Stimulated activated CD4-positive, alpha-beta T cell treated with anti-CD3 and anti-CD28 coated beads, Interleukin-1b, Interleukin-23, amount 100 ng/mL, for 4 hours (primary cell): ENCODE results near the gene C11orf58.

ENCODE experiments used
- DNase-seq, 2 donors: peaks; one replicate each; pipeline ENCODE4 v3.0.0-alpha.2; 2020; ENCODE audit warnings: low read depth in 2 of 2

Gene C11orf58

DNA sequence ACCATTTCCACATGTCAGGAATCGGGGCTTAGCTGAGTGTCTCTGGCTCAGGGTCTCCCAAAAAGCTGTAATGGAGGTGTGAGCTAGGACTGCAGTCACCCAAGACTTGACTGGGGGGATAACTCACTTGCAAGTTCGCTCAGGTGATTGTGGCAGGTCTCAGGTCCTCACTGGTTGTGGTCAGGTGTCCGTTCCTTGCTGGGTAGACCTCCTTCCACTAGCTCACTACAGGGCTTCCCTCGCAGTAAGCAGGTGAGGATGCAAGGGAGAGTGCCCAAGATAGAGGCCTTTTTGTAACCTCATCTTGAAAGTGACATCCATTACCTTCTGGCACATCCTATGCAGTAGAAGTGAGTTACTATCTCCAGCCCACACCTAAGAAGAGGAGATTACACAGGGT is 29.5 kb downstream of the C11orf58 start:
- DNase-seq = no peak

DNA sequence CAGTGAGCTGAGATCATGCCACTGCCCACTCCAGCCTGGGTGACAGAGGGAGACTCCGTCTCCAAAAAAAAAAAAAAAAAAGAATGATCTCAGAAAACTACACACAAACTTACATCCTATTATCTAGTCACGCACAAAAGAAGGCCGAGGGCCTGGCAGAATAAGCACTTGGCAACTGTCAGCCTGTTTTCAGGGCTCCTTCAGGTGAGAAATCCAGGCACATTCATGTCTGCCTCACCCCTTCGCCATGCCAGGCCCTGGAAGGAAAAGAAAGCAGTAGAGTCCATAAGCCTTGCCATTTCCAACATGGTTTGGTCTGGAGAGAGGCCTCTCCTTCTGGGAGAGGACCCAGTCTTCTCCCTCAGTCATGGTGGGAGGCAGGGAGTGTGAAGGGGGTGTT is 30.9 kb downstream of the C11orf58 start:
- DNase-seq = no peak

DNA sequence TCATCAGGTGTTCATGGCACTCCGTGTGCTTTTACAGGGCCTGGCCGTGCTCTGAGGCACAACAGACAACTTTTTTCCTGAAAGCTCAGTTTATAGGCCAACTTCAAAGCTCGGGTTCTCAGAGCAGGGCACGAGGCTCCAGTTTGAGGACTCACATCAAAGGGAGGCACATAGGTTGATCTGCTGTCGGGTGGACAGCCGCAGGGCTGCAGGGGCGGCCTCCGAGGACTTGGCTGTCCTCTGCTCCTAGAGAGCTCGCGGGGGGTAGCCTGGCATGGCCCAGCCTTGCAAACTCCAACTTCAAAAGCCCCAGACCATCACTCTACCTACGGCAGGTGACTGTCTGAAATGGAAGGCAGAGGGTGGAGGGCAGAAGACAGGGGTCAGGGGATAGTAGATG is 31.6 kb downstream of the C11orf58 start:
- DNase-seq = no peak

DNA sequence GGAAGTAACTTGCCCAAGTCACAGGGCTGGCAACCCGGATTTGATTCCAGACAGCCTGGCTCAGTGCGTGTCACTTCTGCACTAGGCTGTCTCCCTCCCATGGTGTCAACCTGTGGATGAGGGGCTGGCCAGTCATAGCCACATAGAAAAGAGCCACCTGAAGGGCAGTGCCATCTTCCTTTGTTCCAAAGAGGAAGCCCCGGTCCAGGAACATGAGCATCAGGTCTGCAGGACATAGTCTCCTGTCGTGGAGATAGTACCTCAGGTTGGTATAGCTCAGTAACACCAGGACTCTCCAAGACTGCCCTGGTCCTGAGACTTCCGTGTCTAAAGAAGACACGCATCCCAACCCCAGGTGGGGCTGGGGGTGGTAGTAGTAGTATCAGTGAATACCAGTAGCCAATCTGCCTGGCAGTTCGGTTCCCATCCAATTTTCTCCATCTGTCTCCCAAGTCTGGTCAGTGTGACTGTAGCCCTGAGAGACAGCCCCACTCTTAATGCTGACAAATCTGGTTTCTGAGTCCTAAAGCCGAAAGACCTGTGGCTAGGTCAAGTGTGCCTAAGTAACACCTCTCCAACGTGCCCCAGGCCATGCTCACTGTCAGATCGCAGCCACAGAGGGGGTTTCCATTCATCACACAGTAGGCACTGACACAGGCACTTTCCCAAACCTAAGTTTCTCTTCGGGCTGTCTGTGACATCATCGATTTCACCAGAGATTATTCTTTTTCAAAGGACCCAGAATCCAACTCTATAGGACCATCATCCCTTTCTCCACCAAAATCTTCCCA is 33.1 kb downstream of the C11orf58 start:
- no peak for DNase-seq

DNA sequence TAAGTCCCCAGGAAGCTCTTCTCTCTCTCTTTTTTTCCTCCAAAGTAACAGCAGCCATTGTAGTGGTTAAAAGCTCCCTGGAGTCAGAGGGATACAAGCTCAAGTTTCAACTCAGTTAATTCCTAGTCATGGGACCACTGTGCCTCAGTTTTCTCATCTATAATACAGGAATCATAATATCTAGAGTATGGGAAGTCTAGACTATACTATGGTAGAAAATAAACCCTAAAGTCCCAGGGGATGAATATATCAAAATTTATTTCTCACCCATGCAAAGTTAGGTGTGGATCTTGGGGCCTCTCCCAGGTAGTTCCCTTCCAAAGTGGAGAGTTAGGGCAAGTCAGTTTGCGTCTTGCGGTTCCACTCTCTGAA is 33.7 kb downstream of the C11orf58 start:
- no peak for DNase-seq

DNA sequence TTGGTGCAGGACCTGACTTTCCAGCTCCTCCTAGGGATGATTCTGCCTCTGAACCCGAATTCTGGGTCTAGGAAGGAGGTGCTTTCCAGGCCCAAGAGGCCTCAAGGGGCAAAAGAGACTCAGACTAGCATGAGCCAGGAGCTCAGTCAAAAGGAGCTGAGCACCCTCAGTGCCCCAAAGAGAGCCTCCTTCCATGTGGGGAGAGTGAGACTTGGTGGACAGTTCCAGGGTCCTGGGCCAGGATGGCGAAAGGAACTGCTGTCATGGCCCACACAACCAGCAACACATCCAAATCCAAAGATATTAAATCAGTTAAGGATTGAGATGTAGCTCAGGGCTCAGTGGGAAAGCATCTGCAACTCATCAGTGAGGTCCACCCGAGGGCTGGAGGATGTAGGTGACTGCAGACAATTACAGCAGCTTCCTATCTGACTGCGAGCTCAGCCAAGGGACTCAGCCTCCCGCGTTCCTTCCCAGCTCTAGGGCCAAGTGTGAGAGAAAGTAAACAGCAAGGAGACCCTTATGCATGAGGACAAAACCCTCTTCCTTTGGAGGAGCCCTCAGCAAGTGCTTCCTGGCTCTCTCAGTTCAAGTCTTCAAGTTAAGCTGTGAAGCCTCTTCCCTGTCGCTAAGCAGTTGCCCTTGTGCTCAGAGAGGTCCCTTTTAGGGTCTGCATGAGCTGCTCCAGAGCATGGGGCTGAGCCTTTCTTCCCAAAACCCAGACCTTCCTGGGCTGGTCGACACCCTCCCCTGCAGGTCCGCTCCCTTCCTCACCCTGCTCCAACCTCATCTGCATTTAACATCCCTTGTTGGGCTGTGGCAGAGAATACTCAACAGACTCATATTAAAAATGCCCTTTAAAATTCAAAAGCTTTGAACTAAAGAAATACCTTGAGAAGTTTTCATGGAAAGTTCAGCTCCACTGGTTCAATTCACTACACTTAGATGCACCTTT is 35.8 kb downstream of the C11orf58 start:
- no peak for DNase-seq

DNA sequence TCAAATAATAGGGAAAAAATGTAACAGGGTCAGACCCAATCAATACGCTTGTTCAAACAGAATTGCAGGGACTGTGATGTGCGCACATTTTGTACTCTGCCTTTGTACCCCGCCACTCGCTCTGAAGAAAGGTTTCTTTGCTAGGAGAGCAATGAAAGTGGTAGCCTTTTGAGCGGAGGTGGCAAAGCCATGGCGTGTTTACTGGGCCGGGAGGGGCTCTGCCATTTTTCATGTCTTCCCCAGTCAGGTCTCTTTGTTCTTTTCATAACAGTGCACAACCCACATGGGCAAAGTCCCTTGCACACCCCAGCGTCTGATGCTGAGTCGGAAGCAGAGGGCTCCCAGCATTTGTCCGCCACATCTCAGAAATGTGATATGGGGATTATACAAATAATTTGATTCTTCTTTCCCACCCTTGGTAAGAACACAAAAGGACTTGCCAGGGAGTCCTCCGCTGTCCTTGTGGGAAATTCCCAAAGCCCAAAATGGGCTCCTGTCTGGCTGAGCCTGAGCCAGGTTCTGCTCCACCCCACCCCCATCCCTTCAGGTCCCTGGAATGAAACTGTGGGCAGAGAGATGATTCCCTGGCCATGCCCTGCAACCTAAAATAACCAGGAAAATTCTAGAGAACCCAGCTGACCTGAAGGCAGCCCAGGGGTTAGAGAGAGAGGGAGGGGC is 36.6 kb downstream of the C11orf58 start:
- DNase-seq = no peak

DNA sequence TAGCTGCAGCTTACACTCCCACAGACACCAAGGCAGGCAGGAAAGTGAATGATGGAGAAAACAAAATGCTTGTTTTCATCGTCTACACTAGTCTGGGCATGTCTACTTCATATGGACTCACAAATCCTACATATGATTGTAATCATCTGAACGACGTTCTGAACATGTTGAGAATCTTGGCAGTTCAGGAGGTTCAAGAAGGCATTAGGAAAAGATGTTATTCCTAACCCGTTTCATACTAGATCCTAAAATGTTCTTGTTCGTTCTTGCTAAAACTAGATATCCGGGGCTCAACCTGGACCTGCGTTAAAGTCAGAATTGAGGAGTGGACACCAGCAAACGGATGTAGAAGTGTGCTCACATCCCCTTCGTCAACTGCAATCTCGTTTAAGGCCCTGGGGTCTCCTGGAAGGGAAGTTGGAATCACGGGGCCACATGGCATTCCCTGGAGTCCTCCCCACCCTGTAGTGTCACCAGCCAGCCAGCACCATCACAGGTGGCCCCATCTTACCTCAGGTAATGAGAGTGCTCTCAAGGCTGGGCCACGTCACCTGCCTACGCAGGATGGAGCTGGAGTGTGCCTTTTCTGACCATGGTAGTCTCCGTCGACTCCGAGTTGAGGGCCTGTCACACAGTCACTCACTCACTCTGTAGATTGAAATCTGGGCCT is 37.3 kb downstream of the C11orf58 start:
- DNase-seq = no peak

DNA sequence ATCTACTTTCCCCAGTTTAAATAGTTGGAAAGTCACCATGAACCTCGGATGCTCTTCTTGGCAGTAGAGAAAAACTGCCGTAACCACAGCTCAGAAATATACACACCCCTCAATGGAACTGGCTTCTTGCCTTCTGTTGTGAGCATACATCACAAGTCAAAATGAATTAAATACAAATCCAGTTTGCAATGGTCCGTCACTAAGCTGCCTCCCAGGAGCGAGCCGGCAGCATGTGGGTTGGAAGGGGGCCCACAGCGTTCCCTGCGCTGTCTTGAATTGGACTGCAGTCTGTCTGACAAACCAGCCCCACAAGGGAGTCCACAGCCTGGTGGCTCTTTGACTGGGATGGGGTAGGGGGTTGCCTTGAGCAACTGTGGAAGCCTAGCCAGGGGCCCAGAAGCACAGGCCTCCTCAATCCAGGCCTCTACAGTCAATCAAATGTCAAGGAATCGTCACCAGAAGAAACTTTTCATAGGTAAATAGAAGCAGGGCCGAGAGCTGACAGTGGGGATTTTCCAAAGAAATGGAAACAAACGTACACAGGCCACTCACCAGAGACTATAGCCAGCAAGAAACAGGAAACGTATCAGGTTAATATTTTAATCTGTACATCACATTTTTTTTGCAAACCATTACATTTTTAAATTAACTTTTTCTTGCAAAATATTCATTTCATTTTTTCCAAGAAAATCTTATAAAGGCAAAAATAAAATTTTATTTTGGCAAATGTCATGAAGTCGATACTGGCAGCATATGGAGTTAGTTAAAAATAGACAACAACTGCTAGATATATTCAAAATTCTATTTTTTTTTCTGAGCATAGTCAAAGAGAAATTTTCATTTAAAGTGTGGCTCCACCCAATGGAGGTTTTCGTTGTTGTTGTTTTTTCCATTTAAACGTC is 38.5 kb downstream of the C11orf58 start:
- no peak for DNase-seq

DNA sequence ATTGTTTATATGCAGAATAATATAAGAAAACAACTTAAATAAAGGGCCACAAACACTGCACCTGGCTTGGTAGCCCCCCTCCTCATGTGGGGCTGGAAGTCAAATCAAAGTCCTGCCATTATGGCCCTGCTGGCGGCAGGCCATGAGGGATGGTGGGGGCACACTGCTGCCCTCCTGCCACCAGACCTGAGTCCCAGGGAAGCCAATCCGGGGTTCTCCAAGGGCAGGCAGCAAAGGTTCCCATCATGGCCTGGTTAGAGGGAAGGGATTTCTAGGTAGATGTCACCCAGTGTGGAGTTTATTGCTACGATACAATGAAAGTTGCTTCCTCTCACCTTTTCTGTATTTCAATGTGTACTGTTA is 39.1 kb downstream of the C11orf58 start:
- DNase-seq = no peak

DNA sequence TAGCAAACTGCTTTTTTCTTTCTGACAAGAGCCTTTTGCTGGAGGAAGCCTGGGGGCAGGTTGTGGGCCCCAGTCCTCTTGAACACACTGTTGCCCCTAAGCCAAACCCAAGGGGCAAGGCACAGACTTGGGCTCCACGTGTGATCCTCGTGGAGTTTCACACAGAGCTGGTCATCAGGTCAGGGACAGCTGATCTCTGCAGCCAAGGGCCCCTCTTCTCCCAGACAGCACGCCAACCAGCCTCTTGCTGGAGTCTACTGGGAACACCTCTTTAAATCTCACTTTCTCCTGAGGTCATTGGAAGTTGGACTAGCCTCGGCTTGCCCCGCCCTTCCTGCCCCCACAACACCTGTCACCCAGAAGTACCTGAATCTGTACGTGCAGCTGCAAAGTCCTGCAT is 39.8 kb downstream of the C11orf58 start:
- no peak for DNase-seq

DNA sequence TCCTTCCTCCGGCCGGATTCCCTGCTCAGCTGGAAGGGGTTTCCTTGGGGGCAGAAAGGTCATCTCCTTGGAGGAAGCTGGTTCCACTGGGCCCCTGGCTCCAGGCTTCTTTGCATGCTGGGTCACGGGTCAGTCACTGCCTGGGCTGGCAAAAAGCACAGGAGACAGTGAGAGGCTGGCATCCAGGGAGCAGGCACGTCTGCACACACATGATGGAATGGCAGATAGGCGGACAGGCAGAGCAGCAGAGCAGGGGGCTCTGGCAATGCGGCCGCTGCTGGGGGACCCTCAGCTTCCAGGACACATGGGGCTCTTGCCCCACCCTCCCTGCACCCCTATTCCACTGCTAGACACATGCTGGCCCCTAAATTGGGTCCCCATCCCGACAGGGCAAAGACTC is 40.4 kb downstream of the C11orf58 start:
- no peak for DNase-seq

DNA sequence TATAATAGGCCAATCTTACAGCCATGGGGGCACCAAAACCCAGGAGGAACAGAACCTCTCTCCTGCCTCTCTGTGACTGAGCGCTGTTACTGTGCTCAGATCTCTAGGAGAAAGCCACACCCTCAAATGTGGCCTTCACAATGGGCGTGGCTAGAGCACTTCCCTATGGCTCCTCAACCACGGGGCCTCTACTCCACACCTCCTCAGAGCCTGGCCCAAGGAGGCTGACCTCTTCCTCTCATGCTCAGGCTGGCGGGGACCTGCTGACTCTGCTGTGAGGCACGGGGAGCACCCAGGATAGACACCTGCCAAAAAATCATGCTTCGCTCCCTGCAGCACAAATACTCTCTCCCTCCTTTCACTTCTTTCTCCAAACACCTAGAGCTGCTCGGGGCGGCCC is 41.0 kb downstream of the C11orf58 start:
- DNase-seq = no peak

DNA sequence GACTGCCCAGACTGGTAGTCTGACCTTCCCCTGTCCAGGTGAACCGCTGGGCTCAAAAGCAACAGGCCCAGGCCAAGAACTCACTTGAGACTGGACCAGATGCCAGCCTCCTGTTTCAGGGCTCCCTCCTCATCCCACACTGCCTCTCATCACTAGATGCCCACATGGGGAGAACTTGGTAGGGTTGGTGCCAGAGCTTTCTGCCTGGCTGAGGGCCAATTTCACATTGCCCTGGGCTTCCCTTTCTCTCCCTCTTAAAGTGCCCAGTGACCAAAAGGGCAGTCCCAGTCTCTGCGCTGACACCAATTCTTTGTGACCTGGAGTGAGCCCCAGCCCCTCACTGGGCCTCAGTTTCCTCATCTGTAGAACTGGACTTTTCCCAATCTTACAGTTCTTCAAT is 41.7 kb downstream of the C11orf58 start:
- no peak for DNase-seq

DNA sequence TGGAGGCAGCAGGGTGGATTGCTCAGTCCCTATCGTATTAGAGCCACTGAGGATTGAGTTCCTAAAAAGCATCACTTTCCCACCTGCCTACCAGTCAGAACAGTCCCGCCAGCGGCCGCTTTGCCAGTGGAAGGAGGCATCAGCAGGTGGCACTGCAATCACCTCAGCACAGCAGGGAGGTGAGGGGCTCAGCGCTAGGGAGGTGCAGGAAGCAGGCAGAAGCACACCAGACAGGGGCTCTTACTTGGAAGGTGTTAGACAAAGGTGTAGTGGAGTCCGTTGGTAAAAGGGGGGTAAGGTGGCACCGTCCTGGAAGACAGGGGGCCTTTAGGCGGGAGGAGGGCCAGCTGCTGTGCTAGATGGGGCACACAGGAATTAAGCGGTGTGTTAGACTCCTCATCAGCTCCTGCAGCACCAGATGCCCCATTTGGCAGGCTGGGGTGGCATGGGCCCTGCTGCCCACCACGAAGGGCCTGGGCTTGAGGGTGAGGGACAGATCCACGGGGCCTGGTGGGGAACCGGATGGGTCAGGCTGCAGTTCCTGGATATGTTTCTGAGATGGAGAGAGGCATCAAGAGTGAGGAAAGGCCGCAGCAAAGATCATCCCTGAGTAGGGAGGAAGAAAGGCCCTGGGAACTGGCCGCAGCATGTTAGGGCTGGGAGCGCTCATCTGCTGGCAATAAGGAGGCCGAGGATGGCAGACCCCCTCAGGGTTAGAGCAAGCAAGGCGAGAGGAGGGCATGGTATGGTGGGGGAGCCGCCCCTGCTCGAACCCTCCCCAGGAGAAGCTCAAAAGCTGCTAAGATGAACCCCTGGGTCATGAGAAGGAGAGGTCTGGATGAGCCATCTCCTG is 42.5 kb downstream of the C11orf58 start:
- no peak for DNase-seq

DNA sequence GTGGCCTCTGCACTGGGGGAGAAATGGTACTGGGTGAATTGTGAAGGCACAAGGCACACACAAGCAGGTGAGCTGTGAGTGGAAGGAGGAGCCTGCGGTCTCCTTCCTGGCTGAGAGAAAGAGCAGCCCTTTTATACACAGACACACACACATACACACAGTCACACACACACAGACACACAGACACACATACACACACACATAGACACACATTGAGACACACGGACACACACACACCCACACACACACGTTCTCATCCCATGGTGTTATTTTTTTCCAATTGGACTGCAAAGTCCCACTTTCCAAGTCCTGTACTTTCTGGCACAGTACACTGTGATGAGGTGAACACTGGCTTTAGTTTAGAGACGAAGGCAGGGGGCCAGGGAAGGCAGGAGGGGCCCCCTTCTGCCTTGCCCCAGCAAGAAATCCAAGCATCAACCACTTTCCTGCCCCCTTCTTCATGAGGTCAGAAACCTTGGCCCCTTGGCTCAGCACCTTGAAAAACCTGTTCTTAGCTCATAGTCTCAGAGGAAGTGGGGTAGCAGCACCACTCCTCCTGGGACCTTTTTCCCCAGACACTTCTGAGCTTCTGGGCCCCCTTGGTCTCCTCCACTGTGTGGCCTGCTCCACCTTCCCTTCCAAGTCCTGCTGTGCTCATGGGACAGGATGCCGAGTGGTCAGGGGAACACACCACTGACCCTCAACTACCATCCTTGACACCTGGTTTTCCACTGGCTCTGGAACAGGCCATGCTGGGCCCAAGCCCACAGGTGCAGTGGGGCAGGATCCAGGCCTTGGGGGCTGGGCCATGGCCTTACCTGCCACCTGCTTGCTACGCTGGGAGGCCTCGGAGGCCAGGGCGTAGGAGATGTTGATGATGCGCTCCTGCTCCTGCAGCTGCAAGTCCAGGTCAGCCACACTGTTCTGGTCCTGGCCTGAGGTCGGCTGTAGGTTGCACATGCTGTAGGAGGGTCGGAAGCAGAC is 43.8 kb downstream of the C11orf58 start:
- no peak for DNase-seq

DNA sequence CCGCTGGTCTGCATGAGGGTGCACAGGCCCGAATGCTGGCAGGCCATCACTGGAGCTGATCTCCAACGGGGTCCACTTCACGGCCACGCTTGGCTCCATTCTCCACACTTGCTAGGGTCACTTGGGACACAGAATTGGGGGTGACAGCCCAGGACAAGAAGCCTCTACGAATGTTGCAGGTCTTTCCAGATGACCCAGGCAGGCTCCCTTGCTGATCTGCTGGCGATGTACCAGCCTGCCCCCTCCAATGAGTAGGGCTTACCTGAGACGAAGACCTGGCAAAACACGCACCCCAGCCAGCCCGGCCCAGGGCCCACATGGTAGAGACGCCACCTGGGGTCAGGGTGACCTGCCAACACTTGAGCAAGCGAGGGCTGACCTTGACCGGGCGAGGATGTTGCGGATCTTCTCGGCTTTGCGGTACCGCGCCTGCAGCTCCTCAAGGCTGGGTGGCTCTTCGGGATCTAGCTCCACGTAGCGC is 44.9 kb downstream of the C11orf58 start:
- no peak for DNase-seq

DNA sequence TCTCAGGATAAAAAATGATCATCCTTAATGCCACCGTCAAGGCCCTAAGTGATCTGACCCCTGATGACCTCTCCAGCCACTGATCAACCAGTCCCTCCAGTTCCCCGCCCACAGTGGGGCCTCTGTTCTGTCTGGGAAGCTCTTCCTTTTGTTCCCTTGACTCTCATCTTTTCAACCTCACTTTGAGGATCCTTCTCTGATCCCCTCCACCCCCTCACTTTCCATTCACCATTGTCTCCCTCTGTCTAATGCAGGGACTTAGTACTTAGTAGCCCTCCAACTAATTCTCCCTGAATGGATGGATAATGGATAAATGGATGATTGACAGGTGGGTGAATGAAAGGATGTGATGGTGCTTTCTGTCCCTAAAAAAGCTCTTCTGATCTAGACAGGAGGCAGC is 45.6 kb downstream of the C11orf58 start:
- DNase-seq = no peak

DNA sequence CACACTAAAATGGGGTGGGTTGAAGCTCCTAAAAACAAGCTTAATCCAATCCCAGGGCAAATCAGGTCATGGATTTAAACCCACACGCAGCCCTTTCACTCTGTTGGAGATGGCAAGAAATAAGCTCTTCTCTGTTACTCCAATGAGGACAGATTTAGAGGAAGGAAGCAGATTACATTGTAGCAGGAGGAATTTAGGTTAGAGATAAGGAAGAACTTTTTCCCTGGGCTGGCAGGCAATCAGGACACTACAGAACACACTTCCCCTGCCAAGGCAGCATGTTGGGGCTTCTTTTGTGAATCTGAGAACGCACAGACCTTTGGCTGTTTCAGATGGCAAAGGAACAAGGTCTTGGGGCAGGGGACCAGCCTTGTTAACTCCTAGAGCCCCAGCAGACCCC is 46.2 kb downstream of the C11orf58 start:
- no peak for DNase-seq
